Activated CD4-positive, alpha-beta T cell treated with anti-CD3 and anti-CD28 coated beads, Interleukin-2, amount 50 U/mL, for 4 hours (primary cell): ENCODE results near the gene IL11RA.

ENCODE experiments used
- DNase-seq, 2 experiments: peaks; one replicate each; pipeline ENCODE4 v3.0.0-alpha.2; 2020

Gene IL11RA

DNA sequence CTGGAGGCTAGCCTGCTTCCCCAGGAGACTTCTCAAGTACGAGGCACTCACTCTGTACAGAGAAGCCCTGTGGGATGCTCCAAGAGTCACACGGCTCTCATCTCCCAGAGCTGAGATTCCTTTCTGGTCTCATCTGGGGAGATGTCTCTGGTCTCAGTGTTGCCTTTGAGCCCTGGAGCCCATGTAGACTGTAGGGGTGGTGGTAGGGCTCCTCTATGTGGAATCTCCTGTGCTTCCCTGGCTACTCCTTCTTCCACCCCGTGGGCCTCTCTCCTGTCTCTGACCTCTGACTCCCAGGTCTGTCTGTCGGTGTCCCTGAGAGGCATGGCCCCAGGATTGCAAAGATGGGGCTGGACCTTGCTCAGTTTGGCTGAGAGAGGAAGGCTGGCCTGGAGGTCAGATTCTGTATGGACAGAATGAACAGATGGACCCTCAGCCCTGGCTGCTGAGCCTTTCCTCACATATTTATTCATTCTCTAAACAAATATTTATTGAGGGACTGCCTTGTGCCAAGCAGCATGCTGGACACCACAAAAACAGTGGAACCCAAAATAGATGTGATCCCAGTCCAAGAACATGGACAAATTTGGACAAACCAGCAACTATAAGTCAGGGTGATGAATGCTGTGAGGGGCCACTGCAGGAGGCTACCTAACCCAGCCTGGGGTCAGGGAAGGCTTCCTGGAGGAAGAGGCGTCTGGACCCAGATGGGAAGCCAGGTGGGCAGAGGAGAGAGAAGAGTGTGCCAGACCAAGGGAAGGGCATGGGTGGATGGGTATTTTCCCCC lies 36.5 kb downstream of the IL11RA start:
- DNase-seq = no peak

DNA sequence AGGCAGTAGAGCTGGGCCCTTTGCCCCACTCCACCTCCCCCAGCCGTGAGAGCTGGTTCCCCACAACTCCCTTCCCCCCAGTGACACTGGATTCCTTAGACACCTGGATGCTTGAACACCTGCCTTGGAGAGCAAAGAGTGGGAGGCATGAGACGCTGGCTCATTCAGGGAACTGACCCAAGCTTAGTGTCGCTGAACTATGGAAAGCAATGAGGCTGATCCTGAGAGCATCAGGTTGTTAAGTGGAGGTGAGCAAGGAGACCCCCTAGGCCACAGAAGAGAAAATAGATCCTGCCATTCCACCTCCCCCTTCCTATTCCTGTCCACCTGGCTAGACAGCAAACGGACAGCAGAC lies 37.1 kb downstream of the IL11RA start:
- no peak for DNase-seq

DNA sequence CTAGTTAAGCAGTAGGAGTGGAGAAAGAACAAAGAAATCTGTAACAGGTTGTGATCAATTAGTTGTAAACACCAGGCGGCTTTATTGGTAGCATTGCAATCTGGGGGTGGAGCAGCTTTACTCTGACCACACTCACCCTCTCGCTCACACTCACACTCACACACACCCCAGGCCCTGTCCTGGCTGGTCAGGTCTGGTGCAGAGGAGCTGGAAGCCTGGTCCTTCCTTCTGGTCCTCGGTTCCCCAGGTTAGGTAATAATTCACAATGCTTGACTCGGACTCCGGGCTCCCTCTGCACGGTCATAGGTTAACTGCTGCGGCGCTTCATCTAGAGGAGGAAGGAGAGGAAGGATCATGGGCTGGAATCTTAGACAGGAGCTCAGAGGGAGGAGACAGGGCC lies 37.5 kb downstream of the IL11RA start:
- no peak for DNase-seq

DNA sequence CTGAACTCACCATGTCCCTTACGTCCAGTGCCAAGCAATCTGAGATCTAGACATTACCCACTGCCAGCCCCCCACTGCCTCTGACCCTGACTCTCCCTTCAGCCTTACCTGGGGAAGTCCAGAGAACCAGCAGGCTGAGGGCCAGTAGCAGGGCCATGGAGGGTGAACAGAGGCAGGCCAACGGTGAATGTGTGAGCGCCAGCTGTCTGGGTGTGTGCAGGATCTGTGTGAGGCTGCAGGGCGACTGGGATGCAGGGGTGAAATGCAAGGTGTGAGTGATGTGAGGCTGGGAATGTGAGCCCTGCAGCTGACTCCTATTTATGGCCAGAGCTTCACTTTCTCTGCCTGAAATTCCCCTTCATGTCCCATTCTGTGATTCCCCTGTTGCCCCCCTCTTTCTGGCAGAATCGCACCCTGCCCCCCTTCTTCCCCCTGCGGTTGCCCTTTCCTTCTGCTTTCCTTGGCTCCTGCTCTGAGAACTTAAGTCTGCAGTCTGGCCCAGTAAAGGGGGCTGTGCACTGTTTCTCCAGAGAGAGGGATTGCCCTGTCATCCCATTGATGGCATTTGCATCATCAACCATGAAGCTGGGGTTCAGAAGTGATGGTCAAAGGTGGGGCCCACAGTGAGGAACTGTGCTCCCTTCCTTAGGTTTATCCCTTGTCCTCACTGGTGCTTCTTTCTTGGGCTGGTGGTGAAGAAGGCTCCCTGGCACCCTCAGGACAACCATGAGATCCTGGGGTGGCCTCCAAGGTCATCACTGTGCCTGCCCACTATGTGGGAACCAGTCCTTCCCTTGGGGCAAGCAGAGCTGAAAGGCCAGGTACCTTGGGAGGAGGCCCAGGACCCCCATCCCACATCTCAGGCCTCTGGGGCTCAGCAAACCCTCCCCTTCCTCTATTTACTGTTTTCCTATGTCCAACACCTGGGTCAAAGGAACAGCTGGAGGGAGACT lies 39.3 kb downstream of the IL11RA start, which contains the start of gene CCL19:
Gene CCL19 (minus strand): TSS at position 294 of the 953 bp plus-strand sequence. CDS start 137 bp downstream, at position 157.
- DNase-seq = no peak

DNA sequence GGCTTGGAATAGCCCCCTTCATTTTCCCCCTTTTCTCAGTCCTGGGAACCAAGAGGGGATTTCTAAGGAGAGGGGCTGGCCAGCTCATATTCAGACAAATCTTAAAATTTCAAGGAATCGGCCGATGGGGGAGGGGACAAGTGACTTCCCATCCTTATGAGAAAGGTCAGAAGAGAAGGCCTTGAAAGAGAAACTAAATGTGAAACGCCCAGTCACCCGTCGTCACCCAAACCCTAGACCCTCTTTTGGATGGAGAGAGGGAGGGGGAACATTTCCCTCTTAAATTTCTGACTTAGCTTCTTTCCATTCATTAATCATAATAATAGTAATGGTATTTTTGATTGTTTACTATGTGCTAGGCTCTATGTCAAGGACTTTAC lies 39.9 kb downstream of the IL11RA start:
- DNase-seq = no peak

DNA sequence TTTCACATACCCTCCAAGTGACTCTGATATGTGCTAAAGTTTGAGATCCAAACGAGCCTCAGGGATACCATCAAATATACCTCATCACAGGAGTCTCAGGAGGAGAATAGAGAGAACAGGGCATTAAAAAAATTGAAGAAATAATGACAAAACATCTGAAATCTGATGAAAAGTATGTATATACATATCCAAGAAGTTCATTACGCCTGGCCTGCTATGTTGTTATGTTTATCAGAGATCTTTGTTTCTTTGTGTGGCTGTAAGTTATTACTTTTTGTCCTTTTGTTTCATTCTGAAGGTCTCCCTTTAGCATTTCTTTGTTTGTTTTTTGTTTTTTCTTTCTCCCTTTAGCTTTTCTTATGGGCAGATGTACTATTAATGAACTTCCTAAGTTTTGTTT lies 41.6 kb downstream of the IL11RA start:
- DNase-seq = no peak

DNA sequence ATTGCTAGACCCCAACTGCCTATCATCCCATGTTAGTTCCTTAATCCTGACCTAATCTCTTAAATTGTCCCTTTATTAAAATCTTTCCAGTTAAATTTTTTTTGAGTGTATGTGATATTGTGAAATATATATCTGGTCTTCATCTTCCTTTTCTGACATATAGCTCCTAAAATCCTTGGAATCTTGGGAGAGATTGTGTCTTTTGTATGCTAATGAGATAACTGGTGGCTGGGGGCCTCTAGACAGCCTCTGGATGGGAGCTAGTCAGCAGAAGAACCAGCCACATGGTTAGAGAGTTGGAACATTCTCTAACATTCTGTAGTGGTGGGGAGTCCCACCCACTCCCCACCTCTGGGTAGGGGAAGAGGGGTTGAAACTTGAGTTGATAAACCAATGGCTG lies 42.8 kb downstream of the IL11RA start:
- DNase-seq = no peak

DNA sequence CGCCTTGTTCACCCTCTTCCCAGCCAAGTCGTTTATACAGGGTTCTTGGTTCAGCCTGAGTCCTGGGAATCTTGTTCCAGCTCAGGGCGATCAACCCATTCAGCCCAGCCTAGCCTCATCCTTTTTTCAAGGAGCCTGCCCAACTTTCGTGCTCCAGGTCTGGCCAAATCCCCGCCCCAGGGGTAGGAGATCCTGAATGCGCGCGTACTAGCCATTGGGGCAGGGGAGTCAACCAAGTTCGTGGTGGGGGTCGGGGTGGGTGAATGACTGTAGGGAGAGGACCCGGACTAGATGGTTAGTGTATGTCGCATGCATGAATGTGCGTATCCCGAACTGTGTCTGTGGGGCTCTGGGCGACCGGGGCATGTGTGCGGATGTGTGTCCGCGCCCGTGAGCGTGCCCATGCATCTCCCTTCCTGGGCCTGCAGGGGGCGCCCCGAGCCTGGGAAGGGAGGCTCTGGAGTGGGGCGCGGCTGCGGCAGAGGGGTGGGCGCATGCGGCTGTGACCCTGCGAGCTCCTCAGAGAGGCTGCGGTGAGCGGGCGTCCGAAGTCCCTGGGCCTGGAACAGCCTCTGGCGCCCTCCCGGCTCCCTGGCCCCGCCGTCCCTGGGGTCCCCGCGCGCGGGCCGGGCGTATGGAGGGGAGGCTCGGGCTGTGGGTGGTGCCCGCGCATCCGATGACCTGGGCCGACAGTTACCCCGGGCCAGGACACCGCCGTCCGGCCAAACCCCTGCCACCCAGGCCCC lies 49.2 kb downstream of the IL11RA start:
- DNase-seq = peak; percentile 68 to 69

DNA sequence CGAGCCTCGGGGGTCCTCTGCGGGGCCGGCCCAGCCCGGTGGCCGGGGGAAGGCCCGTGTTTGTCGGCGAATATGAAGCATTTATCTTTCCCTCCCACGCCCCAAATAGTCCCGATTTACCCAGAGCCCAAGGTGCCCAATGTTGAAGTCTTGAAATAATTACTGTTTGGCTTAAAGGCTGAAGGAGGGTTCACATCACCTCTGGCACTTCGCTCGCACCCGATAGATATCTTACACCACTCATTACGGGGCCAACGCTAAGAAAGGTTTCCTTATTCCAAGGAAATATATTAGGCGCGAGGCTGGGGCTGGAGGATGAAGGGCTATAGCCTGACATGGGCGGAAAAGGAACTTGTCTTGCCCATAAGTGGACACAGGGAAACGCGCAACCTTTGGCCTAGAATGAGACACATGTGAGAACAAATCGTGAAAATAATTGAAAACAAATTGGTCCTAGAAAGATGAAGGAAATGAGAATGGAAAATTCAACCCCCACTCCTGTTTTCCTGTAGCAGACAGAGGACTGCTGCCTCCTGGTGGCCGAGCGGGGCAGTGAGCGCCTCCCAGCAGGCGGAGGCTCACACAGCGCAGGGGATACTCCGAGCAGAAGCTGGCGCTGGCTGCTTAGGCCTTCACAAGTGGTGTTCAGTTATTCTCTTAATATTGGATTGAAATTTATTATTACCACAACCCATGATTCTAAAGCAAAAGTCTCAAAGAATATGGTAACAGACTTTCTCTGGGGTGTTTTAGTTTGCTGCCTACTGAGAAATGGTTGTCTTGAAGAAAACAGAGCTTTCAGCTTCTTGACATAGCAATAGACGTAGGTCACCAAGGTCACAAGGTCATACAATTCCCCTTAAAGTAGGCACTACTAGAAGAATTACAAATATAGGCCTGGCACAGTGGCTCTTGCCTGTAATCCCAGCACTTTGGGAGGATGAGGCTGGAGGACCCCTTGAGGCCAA lies 50.1 kb downstream of the IL11RA start:
- peak; percentile 81 to 84 for DNase-seq

DNA sequence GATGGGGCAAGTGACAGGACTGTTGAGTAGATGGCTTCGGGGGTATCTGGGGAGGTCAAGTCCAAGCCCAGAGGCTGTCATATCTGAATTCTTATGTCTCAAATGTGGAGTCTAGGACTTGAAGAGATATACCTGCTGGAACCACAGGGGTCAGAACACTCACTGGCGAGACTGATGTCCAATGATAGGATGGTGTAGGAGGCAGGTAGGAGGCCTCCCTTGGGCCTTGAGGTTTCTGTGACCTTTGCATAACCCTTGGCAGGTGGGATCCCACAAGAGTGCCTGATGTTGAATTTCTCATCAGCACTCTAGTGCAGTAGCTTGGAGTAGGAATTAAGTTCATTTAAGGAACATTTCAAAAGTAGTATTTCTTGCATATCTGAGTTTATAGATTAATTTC lies 55.1 kb downstream of the IL11RA start:
- DNase-seq = no peak

DNA sequence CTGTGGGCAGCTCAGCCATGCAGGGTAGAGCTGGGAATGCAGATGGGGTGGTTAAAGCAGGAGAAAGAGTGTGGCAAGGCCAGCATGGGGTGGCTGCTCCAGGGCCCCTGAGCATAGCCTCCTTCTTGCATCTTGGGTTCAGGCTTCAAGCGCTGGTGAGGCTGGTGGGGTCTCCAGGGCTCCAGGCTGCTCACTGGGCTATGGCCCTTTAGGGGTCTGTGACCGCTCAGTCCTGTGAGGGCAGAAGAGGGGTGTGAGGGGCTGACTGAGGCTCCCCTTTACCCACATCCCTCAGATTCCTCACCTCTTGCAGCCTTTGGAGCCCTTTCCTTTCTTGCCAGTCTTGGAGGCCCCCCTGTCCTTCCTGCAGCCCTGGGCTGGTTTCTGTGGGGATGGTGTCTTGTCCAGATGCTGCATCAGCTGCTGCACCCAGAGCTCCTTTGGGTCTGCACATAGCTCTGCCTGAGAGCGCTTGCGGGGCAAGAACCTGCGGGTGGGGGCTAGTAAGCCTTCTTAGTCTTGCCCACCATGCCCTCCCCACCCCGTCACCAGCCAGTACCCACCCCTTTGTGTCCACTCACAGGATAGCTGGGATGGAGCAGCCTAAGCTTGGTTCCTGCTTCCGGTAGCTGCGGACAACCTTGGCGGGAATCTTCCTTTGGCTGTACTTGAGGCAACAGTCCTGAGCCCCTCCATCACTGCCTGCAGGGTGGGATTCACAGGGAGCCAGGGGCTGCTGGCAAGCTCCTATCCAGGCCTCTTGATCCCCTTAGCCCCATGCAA lies 57.4 kb downstream of the IL11RA start:
- no peak for DNase-seq

DNA sequence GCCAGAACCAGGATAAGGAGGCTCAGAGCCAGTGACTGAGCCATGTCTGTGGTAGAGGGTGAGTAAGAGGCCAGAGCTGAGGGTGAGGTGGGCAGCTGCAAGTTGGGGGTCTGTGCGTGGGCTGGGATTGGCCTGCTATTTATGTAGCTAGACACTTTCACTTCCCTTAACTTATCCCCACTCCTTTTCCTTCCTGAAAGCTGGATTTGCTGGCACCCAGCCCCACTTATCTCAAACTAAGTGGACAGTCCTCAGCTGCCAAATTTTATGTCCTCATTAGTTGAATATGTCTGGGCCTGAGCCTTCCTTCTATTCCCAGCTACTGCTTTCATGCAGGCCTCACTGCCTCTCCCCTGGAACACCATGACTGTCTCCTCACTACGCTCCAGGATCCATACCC lies 58.0 kb downstream of the IL11RA start, which contains the start of gene CCL21:
Gene CCL21 (minus strand): TSS at position 114 of the 400 bp plus-strand sequence. CDS start 70 bp downstream, at position 44.
- no peak for DNase-seq
